Epithelial cell of esophagus (primary cell): ENCODE results near the gene INPP5A.

ENCODE experiments used
- DNase-seq: peaks from one replicate; pipeline ENCODE4 v3.0.0; 2010; ENCODE audit warnings: low read depth
- H3K4me3 ChIP-seq: 2 replicates; pipeline ENCODE4 v1.5.1; 2011; ENCODE audit warnings: mild to moderate bottlenecking, low read length, control low read depth
- TF ChIP-seq, protein P1 (sequence below): IDR thresholded peaks from 2 replicates; pipeline ENCODE4 v1.5.1; 2011; ENCODE audit warnings: low read depth, mild to moderate bottlenecking, low read length, control low read depth, inconsistent platforms; ENCODE audit not compliant: insufficient read depth; ENCODE audit errors: missing control alignments

Gene INPP5A

DNA sequence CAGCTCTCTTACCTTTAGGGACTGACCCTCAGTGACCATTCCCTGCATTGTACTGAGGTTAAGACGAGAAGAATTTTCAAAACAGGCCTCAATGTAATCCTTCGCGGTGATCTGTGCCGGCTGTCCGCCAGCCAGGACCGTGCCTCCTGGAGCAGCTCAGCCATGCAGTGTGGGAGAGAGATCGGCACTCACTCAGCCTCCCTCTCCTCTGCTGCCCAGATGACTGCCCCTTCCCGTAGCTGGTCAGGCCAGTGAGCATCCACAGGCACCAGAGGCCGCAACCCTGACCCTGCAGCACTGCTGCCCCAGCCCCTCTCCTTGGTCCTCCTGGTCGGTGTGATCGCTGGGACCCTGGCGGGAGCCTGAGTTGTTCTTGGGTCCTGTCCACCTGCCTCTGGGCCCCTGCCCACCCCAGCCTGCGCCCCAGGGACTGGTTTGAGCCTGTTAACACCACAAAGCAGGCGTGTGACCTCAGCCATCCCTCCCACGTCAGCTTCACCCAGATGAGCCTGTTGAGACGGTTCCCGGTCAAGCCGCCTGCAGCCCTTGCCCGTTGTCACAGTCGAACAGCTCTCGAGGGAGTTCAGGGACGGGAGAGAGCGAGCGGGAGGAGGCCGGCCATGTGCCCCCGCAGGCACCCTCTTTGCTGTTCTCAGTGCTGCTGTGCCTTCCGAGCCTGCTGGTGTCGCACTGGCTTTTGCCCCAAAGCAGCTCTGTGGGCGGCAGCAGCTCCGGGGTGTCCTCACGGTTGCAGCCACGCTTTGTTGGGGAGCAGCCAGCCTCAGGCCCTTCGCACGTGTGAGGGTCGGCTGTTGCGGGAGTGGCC, 211.2 kb downstream of the INPP5A start:
- H3K4me3 ChIP-seq, result no peak overlapping the region
- no peak for DNase-seq
- TF ChIP-seq, protein P1, sequence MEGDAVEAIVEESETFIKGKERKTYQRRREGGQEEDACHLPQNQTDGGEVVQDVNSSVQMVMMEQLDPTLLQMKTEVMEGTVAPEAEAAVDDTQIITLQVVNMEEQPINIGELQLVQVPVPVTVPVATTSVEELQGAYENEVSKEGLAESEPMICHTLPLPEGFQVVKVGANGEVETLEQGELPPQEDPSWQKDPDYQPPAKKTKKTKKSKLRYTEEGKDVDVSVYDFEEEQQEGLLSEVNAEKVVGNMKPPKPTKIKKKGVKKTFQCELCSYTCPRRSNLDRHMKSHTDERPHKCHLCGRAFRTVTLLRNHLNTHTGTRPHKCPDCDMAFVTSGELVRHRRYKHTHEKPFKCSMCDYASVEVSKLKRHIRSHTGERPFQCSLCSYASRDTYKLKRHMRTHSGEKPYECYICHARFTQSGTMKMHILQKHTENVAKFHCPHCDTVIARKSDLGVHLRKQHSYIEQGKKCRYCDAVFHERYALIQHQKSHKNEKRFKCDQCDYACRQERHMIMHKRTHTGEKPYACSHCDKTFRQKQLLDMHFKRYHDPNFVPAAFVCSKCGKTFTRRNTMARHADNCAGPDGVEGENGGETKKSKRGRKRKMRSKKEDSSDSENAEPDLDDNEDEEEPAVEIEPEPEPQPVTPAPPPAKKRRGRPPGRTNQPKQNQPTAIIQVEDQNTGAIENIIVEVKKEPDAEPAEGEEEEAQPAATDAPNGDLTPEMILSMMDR, result no peak

DNA sequence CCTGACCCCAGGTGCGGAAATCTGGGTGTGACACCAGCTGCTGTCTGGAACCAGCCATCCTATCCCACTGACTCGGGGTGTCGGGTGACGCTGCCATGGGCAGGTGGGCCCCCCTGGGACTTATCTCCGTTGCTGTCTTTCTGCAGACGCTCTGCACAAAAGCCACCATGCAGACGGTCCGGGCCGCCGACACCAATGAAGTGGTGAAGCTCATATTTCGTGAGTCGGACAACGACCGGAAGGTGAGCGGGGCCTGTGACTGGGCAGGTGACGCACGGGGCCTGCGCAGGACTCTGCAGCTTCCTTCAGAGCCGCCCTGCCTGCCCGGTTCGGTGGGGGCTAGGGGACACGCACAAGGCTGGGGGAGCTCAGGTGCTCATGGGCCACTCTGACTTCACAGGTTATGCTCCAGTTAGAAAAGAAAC, 211.8 kb downstream of the INPP5A start:
- no peak overlapping the region for H3K4me3 ChIP-seq
- TF ChIP-seq, protein P1, result no peak
- no peak for DNase-seq

DNA sequence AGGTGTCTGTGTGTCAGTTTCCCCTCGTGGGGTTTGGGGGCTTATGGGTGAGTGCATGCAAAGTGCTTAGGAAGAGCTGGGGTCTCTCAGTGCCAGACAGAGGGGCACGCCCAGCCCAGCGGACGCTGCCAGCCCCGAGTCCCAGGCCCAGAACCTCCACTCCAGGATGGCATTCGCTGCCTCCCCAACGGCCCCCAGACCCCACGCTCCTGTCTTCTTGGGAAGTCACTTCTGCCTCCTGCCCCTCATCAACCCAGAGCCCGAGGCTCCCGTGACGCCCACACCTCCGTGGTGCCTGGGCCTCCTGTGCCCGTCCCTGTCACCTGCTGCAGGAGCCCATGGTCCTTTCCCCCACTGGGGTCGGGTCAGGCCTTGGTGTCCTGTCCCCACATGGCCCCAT, 213.3 kb downstream of the INPP5A start:
- no peak for DNase-seq
- TF ChIP-seq, protein P1, result no peak

DNA sequence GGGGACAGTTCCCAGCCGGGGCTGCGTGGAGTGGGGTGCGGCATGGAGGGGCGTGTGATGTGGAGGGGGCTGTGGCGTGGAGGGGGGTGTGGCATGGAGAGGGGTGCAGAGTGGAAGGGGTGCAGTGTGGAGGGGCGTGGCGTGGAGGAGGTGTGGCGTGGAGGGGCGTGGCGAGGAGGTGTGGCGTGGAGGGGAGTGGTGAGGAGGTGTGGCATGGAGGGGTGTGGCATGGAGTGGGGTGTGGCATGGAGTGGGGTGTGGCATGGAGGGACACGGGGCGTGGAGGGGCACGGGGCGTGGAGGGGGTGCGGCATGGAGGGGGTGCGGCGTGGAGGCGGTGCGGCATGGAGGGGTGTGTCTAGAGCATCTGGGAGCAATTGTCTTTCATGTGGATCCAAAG, 214.8 kb downstream of the INPP5A start:
- no peak overlapping the region for H3K4me3 ChIP-seq
- DNase-seq, result no peak
- TF ChIP-seq, protein P1, result no peak

More for the DNA sequence above, 213.3 kb downstream of the INPP5A start:
- H3K4me3 ChIP-seq, result no peak overlapping the region

DNA sequence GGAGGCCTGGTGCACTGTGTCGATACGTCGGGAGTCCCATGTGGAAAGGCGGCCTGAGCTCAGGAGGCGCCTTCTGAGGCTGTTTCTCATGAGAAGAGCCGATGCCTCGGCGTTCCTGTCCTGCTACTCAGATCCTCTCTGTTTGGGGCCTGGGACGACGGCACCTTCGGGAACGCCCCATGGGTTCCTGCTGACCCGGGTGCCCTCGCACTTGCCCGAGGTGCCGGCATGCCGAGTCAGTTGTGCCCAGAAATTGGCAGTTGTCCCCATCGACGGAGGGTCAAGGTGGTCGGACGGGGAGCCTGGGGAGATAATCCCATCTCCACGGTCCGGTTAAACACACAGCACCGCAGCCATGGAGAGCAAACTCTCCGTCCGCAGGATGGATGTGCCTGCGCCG, 215.4 kb downstream of the INPP5A start:
- H3K4me3 ChIP-seq, result no peak overlapping the region
- TF ChIP-seq, protein P1, result no peak
- no peak for DNase-seq

DNA sequence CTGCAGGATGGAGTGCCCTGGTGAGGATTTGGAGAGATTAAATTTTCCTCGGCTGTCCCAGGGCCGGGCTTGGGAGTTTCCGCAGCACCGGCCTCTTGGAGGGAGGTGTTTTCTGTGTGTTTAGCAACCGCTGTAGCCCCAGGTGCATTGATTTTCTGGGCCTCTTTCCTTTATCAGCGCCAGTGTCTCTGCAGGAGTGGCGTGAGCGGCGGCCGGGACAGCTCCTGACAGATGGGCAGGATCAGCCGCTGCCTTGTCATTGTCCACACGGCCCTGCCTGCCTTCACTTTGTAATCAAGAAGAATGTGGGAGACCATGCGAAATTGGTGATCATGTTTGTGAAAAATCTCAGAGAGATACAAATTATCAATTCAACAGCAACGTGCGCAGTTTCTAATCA, 216.0 kb downstream of the INPP5A start:
- TF ChIP-seq, protein P1, result no peak
- no peak for DNase-seq
- no peak overlapping the region for H3K4me3 ChIP-seq

DNA sequence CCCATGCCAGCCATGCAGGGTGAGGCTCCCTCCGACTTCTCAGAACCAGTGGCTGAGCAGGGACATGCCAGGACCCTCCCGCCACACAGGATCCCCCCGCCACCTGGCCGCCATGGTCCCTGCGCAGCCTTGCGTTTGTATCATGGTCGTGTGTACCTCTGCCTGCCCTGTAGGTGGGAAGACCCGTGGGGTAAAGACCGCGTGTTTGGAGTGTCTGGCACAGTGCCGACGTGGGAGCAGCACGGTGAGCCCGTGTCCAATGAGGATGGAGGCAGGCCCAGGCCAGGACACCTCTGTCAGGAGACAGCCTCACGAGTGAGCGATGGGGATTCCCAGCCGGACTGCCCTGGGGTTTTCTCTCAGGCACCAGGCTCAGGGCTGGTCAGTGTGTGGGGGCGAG, 216.5 kb downstream of the INPP5A start:
- TF ChIP-seq, protein P1, result no peak
- H3K4me3 ChIP-seq, result no peak overlapping the region
- no peak for DNase-seq
